Measurements from ENCODE around the gene COL16A1.

DNA sequence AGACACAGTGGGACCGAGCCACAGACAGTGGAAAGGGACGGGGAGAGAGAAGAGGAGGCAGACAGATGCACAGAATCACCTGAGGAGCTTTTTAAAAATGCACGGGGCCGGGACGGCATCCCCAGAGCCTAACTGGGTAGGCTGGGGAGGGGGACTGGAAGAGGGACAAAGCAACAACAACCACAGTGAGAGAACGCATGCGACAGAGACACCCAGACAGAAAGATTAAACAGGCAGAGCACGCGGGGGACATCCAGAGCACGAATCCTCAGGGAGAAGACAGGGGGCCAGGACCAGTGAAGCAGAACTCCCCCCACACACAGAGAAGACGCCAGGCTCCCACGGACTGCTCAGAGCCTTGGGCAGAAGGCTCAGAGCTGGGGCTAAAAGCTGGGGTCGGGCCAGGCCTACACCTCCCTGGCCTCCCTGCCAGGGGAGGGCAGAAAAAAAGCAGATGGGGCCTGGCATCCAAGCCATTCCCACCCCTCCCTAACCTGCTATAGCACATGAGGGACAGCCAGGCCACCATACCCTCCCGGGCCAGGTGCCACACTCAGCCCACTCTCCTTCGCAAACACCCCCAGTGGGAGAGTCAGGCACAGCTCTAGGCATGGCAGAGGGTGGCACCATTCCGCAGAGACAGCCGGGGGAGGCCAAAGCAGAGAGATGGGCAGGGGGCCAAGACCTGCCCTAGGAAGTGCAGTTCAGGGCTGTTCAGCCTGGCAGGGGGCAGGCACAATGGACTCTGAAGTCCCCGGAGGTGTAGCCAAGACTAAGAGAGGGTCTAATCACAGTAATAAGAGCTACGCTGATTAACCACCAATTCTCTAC lies 29.8 kb upstream of the COL16A1 start:
- no peak for TF ChIP-seq EZH2phosphoT487 (IDR thresholded peaks at IDR 0.05; ENCODE audit: borderline replicate concordance, low read length)
- TF ChIP-seq, protein P1, sequence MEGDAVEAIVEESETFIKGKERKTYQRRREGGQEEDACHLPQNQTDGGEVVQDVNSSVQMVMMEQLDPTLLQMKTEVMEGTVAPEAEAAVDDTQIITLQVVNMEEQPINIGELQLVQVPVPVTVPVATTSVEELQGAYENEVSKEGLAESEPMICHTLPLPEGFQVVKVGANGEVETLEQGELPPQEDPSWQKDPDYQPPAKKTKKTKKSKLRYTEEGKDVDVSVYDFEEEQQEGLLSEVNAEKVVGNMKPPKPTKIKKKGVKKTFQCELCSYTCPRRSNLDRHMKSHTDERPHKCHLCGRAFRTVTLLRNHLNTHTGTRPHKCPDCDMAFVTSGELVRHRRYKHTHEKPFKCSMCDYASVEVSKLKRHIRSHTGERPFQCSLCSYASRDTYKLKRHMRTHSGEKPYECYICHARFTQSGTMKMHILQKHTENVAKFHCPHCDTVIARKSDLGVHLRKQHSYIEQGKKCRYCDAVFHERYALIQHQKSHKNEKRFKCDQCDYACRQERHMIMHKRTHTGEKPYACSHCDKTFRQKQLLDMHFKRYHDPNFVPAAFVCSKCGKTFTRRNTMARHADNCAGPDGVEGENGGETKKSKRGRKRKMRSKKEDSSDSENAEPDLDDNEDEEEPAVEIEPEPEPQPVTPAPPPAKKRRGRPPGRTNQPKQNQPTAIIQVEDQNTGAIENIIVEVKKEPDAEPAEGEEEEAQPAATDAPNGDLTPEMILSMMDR (IDR thresholded peaks at IDR 0.05; ENCODE audit: low read depth, low read length, poor library complexity, severe bottlenecking): no peak

Data from DOHH2 (cell line).